OCI-LY3 (cell line): Measurements from ENCODE around the gene PPP1R15A.
A peak's percentile ranks its signal among the peaks of the same experiment; 100 is the strongest.

ENCODE experiments used
- H2AFZ ChIP-seq: fragments of 200-600, 300-600 bp; shearing (Covaris generic); 2 replicates; pipeline ENCODE4 v1.6.0; 2014; ENCODE audit warnings: antibody characterized with exemption, low read depth, low read length
- H3K27ac ChIP-seq: fragments of 200-600, 300-600 bp; sonication (generic); 2 replicates; pipeline ENCODE4 v1.5.1; 2014; ENCODE audit warnings: mild to moderate bottlenecking, low read length, moderate library complexity, mixed read lengths
- H3K27me3 ChIP-seq: fragments of 200-600, 300-600 bp; sonication (generic); 2 replicates; pipeline ENCODE4 v1.6.1; 2014; ENCODE audit warnings: low read depth, low read length, mixed read lengths
- H3K36me3 ChIP-seq: fragments of 200-600, 300-600 bp; sonication (generic); replicated peaks from 2 replicates; pipeline ENCODE3; 2014; ENCODE audit warnings: low read depth, low read length, mixed read lengths
- H3K4me1 ChIP-seq: fragments of 300-600, 200-600 bp; sonication (generic); 2 replicates; pipeline ENCODE4 v1.6.1; 2014; ENCODE audit warnings: low read length, mixed read lengths
- H3K4me2 ChIP-seq: fragments of 200-600, 300-600 bp; sonication (generic); 2 replicates; pipeline ENCODE4 v1.6.1; 2014; ENCODE audit warnings: low read length, mixed read lengths
- H3K4me3 ChIP-seq: fragments of 300-600, 200-600 bp; sonication (generic); 2 replicates; pipeline ENCODE4 v1.5.1; 2014; ENCODE audit warnings: antibody characterized with exemption, mild to moderate bottlenecking, low read length, moderate library complexity
- H3K79me2 ChIP-seq: fragments of 300-600, 200-600 bp; shearing (Covaris generic); 2 replicates; pipeline ENCODE4 v1.6.1; 2014; ENCODE audit warnings: mild to moderate bottlenecking, low read length, mixed read lengths
- H3K9ac ChIP-seq: fragments of 300-600, 200-600 bp; shearing (Covaris generic); 2 replicates; pipeline ENCODE4 v1.6.0; 2014; ENCODE audit warnings: mild to moderate bottlenecking, low read length, moderate library complexity
- H3K9me3 ChIP-seq: fragments of 200-600, 300-600 bp; shearing (Covaris generic); 2 replicates; pipeline ENCODE4 v1.6.1; 2014; ENCODE audit warnings: low read length, mixed read lengths; ENCODE audit not compliant: insufficient read depth
- H4K20me1 ChIP-seq: fragments of 200-600, 300-600 bp; sonication (generic); 2 replicates; pipeline ENCODE4 v1.6.1; 2016; ENCODE audit warnings: low read length, mixed read lengths; ENCODE audit not compliant: insufficient read depth
- EZH2phosphoT487 ChIP-seq: fragments of 200-600 bp; shearing (Covaris generic); IDR thresholded peaks from 2 replicates; pipeline ENCODE4 v1.6.1; 2018; ENCODE audit warnings: antibody characterized with exemption, mixed run types, low read depth
- TF ChIP-seq, protein P1 (sequence below): fragments of 200-600, 300-600 bp; sonication (generic); IDR thresholded peaks from 2 replicates; pipeline ENCODE4 v1.5.1; 2014; ENCODE audit warnings: antibody characterized with exemption, low read length, low read depth

The PPP1R15A gene

DNA sequence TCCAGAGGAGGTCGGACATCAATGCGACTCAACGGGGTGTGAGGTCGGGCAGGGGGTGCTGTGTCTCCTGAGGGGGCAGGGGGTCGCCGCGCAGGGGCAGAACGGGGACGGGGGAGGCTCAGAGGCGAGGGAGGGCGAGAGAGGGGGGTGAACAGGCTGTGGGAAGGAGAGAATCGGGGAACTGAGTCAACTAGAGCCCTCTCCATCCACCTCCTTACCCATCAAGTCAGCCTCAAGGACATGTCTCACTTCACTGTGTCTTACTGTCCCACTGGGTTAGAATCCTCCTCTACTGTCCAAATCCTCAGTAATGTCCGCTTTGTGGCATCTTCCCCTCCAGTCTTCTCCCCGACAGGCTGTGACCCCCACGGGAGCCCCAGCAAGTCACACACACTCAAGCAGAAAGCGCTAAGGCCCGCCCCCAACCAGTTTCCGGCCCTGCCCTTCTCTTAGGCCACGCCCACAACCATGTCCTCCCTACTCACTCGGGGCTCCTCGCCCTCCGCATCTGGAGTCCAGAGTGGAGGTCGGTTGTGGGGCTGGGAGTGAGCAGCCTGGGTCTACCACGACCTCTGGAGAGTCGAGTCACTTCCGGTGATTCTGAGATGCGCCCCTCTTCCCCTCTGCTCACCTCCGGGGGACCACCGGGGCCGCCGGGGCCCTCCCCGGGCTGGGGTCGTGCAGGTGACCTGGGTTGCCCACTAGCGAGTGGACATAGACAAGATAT is 13.1 kb upstream of the PPP1R15A start:
- 0 out of 2 replicates have a peak overlapping the region, but pooled peaks have one; percentile 12 for H3K9ac ChIP-seq
- peak overlapping the region; percentile 69 for H2AFZ ChIP-seq
- H3K27me3 ChIP-seq, result no peaks in the 10 kb centered on the region
- TF ChIP-seq, protein P1, sequence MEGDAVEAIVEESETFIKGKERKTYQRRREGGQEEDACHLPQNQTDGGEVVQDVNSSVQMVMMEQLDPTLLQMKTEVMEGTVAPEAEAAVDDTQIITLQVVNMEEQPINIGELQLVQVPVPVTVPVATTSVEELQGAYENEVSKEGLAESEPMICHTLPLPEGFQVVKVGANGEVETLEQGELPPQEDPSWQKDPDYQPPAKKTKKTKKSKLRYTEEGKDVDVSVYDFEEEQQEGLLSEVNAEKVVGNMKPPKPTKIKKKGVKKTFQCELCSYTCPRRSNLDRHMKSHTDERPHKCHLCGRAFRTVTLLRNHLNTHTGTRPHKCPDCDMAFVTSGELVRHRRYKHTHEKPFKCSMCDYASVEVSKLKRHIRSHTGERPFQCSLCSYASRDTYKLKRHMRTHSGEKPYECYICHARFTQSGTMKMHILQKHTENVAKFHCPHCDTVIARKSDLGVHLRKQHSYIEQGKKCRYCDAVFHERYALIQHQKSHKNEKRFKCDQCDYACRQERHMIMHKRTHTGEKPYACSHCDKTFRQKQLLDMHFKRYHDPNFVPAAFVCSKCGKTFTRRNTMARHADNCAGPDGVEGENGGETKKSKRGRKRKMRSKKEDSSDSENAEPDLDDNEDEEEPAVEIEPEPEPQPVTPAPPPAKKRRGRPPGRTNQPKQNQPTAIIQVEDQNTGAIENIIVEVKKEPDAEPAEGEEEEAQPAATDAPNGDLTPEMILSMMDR, result no peak
- no peak for TF ChIP-seq EZH2phosphoT487
- H3K4me1 ChIP-seq, result no peaks in the 10 kb centered on the region
- peak overlapping the region; percentile 58 for H3K4me2 ChIP-seq
- H4K20me1 ChIP-seq, result no peaks in the 10 kb centered on the region
- H3K27ac ChIP-seq, result no peak overlapping the region
- no peaks in the 10 kb centered on the region for H3K36me3 ChIP-seq
- peak overlapping the region; percentile 71 for H3K4me3 ChIP-seq
- no peaks in the 10 kb centered on the region for H3K79me2 ChIP-seq
- H3K9me3 ChIP-seq, result no peaks in the 10 kb centered on the region

DNA sequence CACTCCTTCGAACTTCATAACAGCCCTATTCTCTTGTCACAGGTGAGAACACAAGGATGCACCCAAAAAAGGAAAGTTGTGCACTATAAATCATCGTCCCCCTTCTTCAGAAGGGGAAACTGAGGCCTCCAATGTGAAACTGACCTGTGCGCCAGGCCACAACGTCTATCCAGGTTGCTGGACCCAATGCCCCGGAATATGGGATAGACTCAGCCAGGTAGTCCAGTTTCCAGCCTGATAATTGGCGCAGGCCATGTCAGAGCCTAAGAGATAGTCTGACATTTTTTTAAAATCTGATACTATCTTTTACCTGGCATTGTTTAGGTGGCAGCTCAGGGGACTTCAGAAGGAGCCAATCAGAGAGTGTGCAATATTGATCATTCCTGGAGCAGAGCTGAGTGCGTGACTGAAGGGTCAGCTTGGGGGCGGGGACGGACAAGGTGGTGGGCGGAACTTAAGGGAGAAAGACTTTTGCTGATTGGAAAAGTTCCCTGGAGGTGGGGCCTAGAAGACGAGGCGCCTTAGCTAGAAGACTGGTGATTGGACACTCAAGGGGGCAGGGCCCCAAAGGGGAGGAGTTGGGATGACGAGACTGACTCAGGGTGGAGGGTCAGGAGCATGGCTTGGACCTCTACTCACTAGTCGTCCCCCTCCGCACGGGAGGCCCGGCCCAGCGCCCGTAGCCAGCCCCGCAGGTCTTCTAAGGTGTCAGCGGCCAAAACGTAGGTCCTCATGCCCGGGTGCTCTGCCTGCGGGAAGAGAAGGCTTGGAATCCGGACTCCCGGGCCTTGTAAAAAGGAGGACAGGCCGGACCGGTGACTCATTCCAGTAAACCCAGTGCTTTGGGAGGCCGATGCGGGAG is 12.3 kb upstream of the PPP1R15A start:
- Histone ChIP-seq H3K9ac (no peak overlapping the region), H2AFZ (peak overlapping the region; percentile 69; the same call in 1 of the 2 replicates), H3K27ac (no peak overlapping the region), H3K27me3 (no peaks in the 10 kb centered on the region), H4K20me1 (no peaks in the 10 kb centered on the region), H3K4me1 (no peaks in the 10 kb centered on the region), H3K79me2 (no peaks in the 10 kb centered on the region), H3K9me3 (no peaks in the 10 kb centered on the region), H3K4me2 (peak overlapping the region; percentile 58), H3K4me3 (peak overlapping the region; percentile 71), H3K36me3 (no peaks in the 10 kb centered on the region)
- TF ChIP-seq, protein P1, result no peak

DNA sequence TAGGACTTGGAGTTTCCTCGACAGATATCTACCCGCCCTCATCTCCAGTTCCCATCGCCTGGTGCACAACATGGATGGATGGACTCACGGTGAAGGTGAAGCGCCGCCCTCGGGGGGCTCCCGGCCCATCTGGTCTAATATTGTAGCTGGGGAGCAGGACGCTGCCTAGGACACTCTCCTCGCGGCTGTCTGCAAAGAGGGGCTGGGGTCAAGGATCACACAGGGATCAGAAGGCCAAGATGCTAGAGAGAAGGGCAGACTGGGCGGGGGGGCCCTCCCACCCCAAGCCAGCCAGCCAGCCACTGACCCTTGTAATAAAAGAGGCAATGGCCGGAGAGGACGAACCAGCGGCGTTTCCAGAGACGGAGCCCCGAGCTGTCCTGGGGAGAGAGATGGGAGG is 10.9 kb upstream of the PPP1R15A start:
- Histone ChIP-seq H3K27ac (no peak overlapping the region), H4K20me1 (no peaks in the 10 kb centered on the region), H3K36me3 (no peaks in the 10 kb centered on the region), H3K4me2 (no peak overlapping the region), H2AFZ (no peak overlapping the region), H3K4me3 (no peak overlapping the region), H3K27me3 (no peaks in the 10 kb centered on the region), H3K4me1 (peaks cover 5% of the 10 kb centered on the region), H3K9ac (no peak overlapping the region), H3K9me3 (no peaks in the 10 kb centered on the region), H3K79me2 (no peaks in the 10 kb centered on the region)
- no peak for TF ChIP-seq EZH2phosphoT487
- TF ChIP-seq, protein P1, result no peak

DNA sequence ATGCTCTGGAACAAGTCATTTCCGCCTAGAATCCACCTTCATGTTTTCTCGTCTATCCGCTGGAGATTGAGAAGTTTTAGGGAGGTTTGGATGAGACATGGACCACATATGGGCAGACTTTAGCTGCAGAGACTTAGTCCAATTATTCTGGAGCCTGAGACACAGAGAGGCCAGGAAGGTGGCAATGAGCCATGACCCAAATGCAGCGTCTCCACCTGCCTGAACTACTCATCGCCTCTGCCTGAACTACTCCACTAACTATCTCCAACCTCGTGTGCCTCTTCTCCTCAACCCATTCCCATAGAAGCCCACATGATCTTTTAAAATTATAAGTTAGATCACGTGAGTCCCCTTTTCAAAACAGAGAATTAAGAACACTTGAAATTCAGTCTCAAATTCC is 9.4 kb upstream of the PPP1R15A start:
- Histone ChIP-seq H3K36me3 (no peaks in the 10 kb centered on the region), H3K27me3 (peaks cover 4% of the 10 kb centered on the region; the same call in 1 of the 2 replicates), H3K27ac (no peak overlapping the region), H3K4me1 (peaks cover 20% of the 10 kb centered on the region), H2AFZ (no peak overlapping the region), H3K4me3 (no peak overlapping the region), H3K9ac (no peak overlapping the region), H4K20me1 (no peaks in the 10 kb centered on the region), H3K79me2 (no peaks in the 10 kb centered on the region), H3K4me2 (no peak overlapping the region), H3K9me3 (no peaks in the 10 kb centered on the region)
- no peak for TF ChIP-seq EZH2phosphoT487
- TF ChIP-seq, protein P1, result no peak
